ENCODE measurements around the gene CTBP2.

Gene CTBP2

DNA sequence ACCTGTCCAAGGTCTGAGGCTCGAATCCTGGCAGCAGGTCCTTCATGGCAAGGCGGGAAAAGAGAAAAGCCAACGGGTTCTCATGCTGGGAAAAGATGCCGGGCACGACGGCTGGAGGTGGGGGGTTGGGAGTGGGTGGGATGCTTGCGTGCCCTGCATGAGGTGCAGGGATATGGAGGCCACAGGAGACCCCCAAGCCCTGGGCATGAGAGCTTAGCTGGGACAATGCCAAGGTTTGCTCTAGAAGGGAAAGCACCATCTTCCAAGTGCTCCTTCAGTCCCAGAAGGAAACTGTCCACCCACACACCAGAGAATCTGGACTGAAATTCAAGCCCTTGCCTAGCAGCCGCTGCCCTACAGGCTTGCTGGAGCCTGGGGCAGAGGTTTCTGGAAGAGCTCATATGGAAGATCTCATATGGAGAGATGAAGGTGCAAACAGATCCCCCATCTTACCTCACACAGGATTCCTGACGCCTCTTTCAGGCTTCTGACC is 154.1 kb downstream of the CTBP2 start:
- no peak for DNase-seq (ENCODE audit: low spot score)
- TF ChIP-seq, protein P1, sequence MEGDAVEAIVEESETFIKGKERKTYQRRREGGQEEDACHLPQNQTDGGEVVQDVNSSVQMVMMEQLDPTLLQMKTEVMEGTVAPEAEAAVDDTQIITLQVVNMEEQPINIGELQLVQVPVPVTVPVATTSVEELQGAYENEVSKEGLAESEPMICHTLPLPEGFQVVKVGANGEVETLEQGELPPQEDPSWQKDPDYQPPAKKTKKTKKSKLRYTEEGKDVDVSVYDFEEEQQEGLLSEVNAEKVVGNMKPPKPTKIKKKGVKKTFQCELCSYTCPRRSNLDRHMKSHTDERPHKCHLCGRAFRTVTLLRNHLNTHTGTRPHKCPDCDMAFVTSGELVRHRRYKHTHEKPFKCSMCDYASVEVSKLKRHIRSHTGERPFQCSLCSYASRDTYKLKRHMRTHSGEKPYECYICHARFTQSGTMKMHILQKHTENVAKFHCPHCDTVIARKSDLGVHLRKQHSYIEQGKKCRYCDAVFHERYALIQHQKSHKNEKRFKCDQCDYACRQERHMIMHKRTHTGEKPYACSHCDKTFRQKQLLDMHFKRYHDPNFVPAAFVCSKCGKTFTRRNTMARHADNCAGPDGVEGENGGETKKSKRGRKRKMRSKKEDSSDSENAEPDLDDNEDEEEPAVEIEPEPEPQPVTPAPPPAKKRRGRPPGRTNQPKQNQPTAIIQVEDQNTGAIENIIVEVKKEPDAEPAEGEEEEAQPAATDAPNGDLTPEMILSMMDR (IDR thresholded peaks at IDR 0.05; ENCODE audit: extremely low read depth, missing control alignments), result no peak

DNA sequence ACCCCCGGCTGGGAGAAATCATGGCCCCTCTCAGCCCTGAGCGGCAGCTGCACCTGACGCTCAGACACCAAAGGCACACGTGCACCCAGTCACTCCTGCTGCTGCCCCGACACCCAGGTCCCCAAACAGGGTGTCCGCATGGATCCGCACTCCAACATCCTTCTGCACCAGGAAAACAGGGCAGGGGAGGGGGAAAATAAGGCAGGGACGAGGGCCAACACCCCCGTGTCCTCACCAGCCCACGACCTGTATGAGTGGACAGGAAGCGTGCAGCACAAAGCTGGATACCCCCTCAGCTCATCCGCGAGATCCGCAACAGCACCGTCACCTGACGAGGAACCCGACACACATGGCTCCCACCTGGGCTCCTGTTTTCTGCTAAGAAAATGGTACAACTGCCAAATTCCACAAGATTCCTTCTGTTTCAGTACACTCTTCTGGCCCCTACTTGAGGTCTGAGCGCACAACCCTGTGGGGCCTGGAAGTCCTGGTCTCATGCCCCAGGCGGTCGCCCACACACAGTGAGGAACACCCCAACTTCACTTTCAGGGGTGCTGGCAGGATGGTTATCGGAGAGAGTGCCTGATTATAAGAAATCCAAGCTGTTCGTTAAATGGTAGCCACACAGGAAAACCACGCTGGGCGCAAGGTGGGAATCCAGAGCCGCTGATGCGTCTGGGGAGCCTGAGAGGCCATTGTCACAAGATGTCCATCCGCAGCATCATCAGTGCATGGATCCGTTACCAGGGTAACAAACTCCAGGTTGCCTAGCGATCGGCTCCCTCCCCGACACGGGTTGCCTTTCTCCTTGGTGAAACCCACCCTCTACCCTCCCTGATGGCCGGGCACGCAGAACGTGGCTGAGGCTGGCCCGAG is 154.8 kb downstream of the CTBP2 start:
- TF ChIP-seq, protein P1 (IDR thresholded peaks at IDR 0.05; ENCODE audit: extremely low read depth, missing control alignments), result no peak
- DNase-seq (ENCODE audit: low spot score), result no peak

DNA sequence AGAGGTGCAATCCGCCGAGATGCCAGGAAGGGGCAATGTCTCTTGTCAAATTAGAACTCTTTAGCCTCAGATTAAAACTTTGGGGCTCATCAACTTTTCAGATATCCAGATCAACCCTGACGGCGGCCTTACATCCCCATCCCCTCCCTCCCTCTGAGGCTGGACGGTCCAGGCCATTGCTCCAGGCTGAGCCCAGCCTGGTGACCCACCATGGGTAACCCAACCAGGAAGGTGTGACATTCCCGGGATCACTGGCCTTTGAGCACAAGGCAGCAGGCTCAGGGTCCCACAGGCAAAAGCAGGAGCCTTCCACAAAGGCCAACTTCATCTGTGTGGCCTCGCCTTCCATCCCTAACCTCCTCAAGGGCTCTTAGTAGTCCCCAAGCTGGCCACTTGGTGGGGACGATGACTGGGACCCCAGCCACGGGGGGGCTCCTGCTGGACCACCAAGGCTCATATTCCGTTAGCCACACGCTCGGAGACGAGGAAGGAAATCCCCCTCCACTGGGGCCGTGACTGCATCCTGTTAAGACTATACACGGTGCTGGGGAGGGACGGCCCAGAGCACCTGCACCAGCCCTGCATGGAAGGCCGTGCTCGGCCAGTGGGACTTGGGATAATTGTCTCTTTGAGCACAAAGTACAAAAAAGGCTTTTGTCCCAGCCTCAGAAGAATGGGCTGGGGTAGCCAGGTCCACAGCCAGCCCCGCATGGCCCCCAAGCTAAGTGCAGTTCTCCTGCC is 155.6 kb downstream of the CTBP2 start:
- DNase-seq (ENCODE audit: low spot score), result no peak
- TF ChIP-seq, protein P1 (IDR thresholded peaks at IDR 0.05; ENCODE audit: extremely low read depth, missing control alignments), result no peak

DNA sequence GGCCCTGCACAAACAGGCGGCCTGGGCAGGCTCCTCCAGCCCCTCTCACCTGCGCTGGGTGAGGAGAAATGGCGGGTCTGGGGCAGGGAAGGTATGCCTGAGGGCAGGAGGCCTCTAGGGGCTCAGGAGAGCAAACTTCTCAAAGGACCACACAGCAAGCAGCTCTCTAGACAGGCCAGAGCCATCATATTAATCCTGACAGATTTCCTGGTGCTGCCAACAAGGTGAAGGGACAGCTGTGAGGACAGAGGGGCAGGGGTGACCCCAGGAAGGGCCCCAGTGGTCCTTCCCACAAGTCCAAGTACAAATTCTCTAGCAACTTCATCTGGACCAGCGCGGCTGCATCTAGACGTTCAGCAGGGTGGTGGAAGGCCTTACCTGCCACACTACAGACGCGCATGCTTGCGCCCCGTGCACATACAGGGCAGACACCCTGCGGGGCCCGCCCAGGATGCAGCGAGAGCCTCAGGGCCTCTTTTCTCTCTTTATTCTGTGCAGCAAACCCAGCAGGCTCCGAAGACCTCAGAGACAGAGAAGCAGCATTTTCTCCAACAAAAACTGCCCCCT is 156.4 kb downstream of the CTBP2 start:
- no peak for DNase-seq (ENCODE audit: low spot score)
- TF ChIP-seq, protein P1 (IDR thresholded peaks at IDR 0.05; ENCODE audit: extremely low read depth, missing control alignments), result no peak

DNA sequence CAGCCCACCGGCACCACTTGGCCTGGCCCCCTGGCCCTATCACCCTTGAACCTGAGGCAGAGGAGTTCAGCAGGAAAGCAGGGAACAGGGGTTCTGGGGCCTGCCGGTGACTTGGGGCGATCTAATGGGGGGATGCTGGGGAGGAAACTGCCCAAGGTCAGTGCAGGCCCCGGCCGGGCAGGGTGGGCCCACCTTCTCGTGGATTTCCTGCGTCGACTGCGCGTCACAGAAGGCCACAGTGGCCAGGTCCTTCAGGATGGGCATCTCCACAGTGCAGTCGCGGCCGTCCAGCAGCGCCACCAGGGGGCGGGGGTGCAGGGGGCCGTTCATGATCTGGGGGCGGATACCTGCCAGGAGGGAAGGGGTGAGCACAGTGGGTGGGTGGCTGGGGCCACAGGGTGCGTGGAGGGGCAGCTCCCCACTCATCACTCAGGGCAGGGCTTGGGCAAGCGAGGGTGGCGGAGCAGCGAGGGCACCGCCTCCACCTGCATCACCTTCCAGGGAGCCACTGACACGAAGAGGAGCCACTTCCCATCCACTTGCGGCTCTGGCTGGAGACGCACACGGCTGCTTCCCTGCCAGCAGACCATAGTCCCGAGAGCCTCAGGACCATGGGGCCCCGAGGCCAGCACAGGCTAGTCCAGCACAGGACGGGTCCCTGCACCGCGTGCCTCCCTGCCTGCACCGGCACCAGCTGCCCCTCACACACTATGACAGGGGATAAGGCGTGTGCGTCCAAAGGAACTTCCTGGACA is 157.0 kb downstream of the CTBP2 start:
- TF ChIP-seq, protein P1 (IDR thresholded peaks at IDR 0.05; ENCODE audit: extremely low read depth, missing control alignments), result no peak

DNA sequence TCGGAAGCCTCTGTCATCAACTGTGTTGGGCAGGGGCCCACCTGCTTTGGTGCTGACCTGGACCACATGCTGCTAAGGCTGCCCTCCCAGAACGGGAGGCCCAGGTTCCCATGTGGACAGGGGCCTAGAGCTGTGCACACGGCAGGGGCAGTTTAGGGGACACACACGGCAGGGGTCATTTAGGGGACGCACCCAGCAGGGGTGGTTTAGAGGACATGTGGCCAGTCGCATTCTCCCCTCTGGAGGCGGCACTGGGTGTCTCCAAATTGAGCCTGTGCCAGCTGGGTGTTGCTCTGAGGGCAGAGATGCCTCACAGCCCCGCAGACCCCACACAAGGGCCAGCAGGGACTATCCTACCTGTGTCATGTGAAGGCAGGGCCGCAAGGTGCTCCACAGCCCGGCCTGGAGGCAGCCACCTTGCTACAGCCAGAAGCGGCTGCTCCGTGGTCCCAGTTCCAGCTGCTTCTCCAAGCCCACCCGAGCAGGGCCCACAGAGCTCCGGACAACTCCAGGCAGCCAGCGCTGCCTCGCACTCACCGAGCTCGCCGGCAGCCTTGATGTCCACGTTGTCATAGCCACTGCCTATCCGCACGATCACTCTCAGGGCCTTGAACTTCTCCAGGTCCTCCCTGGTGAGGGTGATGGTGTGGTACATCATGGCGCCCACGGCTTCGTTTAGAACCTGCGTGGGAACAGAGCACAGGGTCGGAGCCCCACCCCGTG is 157.8 kb downstream of the CTBP2 start:
- peak; percentile 7 for DNase-seq (ENCODE audit: low spot score)
- TF ChIP-seq, protein P1 (IDR thresholded peaks at IDR 0.05; ENCODE audit: extremely low read depth, missing control alignments), result no peak

More for the DNA sequence above, 157.0 kb downstream of the CTBP2 start:
- no peak for DNase-seq (ENCODE audit: low spot score)

Measured in GM20000 (cell line).